GM12864 (cell line): ENCODE results near the gene RACGAP1.

Source experiments
- DNase-seq: peaks from one replicate; pipeline ENCODE4 v3.0.0-alpha.2; 2011; ENCODE audit warnings: low read depth
- H3K4me3 ChIP-seq: 2 replicates; pipeline ENCODE4 v1.5.1; 2011; ENCODE audit warnings: mild to moderate bottlenecking, low read depth, low read length, control low read depth
- TF ChIP-seq, protein P1 (sequence below): IDR thresholded peaks from 2 replicates; pipeline ENCODE4 v1.5.1; 2011; ENCODE audit warnings: low read depth, mild to moderate bottlenecking, moderate library complexity, low read length, control low read depth, inconsistent platforms; ENCODE audit errors: missing control alignments

The RACGAP1 gene

DNA sequence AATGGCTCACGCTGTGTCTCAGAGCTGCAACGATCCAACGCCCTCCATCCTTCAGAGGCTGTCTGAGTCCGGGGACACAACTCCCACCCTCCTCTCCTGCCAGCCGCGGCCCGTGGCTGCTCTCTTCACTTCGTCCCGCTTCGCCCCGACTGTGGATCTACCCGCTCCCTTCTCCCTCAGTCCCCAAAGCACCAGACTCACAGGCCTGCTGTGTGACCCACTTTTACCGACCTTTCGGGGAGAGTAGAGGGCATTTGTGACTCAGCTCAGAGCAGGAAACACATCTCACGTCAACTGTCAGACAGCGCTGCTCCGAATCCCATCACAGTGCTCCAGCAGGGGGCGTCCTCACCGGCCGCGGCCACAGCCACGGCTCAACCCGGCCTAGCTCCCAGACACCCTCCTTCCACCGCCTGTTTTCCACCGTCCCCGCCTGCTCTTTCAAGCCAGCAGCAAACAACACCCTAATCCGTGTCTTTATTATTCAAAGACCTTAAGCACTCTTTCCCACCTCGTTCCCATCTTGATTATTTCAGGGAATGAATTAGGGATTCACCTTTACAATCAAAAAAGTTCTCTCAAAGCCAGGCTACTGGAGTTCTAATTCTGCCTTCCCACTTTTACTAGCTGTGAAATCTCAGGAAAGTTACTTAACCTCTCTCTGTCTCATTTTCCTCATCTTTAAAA lies 79.8 kb downstream of the RACGAP1 start:
- TF ChIP-seq, protein P1, sequence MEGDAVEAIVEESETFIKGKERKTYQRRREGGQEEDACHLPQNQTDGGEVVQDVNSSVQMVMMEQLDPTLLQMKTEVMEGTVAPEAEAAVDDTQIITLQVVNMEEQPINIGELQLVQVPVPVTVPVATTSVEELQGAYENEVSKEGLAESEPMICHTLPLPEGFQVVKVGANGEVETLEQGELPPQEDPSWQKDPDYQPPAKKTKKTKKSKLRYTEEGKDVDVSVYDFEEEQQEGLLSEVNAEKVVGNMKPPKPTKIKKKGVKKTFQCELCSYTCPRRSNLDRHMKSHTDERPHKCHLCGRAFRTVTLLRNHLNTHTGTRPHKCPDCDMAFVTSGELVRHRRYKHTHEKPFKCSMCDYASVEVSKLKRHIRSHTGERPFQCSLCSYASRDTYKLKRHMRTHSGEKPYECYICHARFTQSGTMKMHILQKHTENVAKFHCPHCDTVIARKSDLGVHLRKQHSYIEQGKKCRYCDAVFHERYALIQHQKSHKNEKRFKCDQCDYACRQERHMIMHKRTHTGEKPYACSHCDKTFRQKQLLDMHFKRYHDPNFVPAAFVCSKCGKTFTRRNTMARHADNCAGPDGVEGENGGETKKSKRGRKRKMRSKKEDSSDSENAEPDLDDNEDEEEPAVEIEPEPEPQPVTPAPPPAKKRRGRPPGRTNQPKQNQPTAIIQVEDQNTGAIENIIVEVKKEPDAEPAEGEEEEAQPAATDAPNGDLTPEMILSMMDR: peak; percentile 99
- no peak overlapping the region; the same call in 1 of the 2 replicates for H3K4me3 ChIP-seq
- peak; percentile 34 for DNase-seq

DNA sequence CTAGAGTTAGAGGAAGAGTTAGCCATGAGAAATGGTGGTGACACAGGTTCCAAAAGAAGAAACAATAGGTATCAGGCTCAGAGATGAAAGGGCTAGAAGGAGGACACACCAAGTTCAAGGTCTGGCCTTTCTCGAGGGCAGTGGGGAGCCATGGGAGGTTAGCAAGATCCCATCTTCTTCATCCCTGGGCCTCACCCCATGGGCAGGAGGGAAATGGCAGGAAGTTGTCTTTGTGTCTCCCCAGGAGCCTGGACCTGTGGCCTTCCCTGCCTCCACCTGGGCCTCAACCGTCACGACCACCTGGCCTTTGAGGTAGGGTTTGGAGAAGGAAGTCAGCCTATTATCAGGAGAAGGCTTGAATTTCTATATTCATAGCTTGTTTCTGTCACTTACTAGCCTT lies 80.6 kb downstream of the RACGAP1 start:
- no peak for DNase-seq
- no peak overlapping the region for H3K4me3 ChIP-seq
- TF ChIP-seq, protein P1: no peak

DNA sequence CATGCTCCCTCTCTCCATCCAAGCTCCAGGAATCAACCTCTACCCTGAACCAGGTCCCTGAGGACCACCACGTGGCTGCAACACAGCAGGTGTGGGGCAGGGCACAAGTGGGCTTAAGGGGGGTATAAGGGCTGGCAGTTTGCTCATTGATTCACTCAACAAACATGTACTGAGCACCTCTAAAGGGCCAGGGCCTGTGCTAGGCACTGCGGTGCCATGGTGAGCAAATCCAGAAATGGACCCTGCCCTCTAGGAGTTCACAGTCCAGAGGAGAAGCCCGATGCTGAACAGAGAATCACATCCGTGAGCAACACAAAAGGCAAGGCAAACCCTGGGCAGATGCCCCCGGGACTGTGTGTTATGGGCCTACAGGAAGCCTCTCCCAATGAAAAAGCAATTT lies 81.2 kb downstream of the RACGAP1 start:
- H3K4me3 ChIP-seq: no peak overlapping the region
- no peak for DNase-seq
- TF ChIP-seq, protein P1: no peak

DNA sequence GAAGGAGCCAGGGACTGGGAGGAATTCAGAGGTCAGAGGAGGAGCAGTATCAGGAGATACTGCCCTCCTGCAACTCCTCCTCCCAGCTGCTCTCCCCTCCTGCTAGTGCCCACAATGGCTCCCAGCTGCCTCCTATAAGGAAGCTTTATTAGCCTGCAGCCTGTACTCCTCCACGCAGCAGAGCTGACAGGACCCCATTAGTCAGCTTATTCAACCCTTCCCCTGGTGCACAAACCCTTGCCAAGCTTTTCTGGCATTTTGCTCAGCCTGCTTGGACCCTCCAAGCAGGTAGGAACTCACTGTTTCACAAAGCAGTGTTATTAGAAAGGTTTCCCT lies 81.7 kb downstream of the RACGAP1 start:
- TF ChIP-seq, protein P1: no peak
- no peak overlapping the region for H3K4me3 ChIP-seq
- DNase-seq: no peak

DNA sequence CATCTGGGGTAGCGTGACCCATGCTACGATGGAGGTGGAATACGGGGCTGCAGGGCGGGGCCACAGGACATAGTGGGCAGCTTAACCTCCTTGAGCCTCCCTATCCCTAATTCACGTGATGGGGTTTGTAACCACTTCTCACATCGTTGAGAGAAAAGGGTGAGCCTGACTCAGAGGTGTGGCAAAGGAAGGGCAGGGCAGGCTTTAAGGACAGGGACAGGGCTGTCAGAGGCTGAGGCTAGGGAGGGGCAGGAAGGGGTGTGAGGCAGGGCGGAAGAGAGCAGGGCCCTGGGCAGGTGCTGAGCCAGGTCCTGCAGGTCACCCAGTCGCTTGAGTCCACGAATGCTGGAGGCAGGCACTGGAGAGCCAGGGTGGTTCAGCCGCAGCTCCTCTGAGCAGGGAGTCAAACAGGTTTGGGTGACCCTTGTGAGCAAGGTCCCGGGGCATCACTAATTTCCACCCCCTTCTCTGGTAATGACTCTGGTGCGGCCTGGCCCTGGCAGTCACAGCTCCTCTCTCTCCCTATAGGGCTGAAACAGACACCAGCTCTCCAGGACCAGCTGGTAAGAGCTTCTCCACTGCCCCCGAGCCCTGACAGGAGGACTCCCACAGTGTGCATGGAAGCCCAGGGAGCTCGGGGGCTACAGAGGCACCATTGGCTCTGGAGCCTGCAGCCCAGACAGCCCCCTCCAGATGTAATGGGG lies 82.2 kb downstream of the RACGAP1 start:
- TF ChIP-seq, protein P1: no peak
- H3K4me3 ChIP-seq: no peak overlapping the region
- DNase-seq: no peak

DNA sequence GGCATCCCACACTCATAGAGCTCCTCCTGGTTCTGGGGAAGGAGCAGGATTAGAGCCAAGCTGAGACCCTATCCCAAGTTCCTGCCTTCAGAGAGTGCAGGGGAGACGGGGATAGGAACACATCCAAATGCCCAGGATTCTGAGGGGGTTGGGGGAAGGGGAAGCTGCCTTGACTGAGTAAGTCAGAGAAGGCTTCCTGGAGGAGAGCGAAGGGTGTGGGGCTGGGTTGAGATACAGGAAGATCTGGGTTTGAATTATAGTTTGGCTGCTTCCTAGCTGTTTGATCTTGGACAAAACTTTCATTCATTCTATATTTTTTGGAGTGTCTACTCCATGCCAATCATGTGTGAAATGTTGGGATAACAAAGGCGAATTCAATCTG lies 82.8 kb downstream of the RACGAP1 start:
- no peak overlapping the region for H3K4me3 ChIP-seq
- DNase-seq: no peak
- TF ChIP-seq, protein P1: no peak
